HepG2 (cell line): ENCODE measurements around the gene SELENOV. TPM values are rescaled to one million over a fixed set of nuclear protein-coding genes. Genes with fewer than 3 reads are reported as not detected.

Experiments
- CBFB ChIP-seq: sonication (generic); formaldehyde crosslinking; IDR thresholded peaks from 2 replicates; pipeline ENCODE4 v1.4.0; 2020; ENCODE audit warnings: missing genetic modification reagents
- CENPBD1 ChIP-seq: sonication (generic); formaldehyde crosslinking; IDR thresholded peaks from 2 replicates; pipeline ENCODE4 v1.8.0; 2022; ENCODE audit warnings: missing genetic modification reagents, low read depth, mild to moderate bottlenecking, borderline replicate concordance
- ETV5 ChIP-seq: IDR thresholded peaks from 2 replicates; pipeline ENCODE4 v1.6.1; 2018; ENCODE audit warnings: missing biosample characterization, missing genetic modification reagents, inconsistent platforms, borderline replicate concordance
- EZH2 ChIP-seq: conservative IDR thresholded peaks from 2 replicates; pipeline ENCODE4 v1.6.1; 2012; ENCODE audit warnings: mild to moderate bottlenecking, low read depth, low read length, moderate library complexity
- HMGXB4 ChIP-seq, 2 experiments: sonication (generic) in 1 of 2; formaldehyde crosslinking in 1 of 2; IDR thresholded peaks; 2 replicates each; pipeline versions ENCODE4 v1.4.0 to v1.6.1; 2018 to 2020; ENCODE audit warnings: missing genetic modification reagents in 2 of 2, borderline replicate concordance in 1 of 2, low read depth in 1 of 2, mild to moderate bottlenecking in 1 of 2, missing biosample characterization in 1 of 2
- MEIS2 ChIP-seq: sonication (generic); formaldehyde crosslinking; IDR thresholded peaks from 2 replicates; pipeline ENCODE4 v1.9.0; 2021; ENCODE audit warnings: mild to moderate bottlenecking, missing genetic modification reagents
- MXD3 ChIP-seq: IDR thresholded peaks from 2 replicates; pipeline ENCODE4 v1.6.1; 2016; ENCODE audit warnings: mild to moderate bottlenecking, missing biosample characterization, missing genetic modification reagents
- NBN ChIP-seq: fragments of 450-650 bp; conservative IDR thresholded peaks from 2 replicates; pipeline ENCODE4 v1.6.1; 2017
- NONO ChIP-seq, 2 experiments: fragments of 450-650 bp in 1 of 2; sonication (generic) in 1 of 2; formaldehyde crosslinking in 1 of 2; IDR thresholded peaks in 1 of 2; conservative IDR thresholded peaks in 1 of 2; 2 replicates each; pipeline versions ENCODE4 v1.6.1 to v1.8.0; 2017 to 2022; ENCODE audit warnings: mild to moderate bottlenecking in 1 of 2, missing genetic modification reagents in 1 of 2, moderate library complexity in 1 of 2
- RNF2 ChIP-seq: fragments of 450-650 bp; conservative IDR thresholded peaks from 2 replicates; pipeline ENCODE4 v1.6.1; 2016; ENCODE audit warnings: low read depth
- SCMH1 ChIP-seq: sonication (generic); formaldehyde crosslinking; IDR thresholded peaks from 2 replicates; pipeline ENCODE4 v1.9.0; 2021; ENCODE audit warnings: missing genetic modification reagents, mild to moderate bottlenecking, borderline replicate concordance
- SP2 ChIP-seq: sonication (generic); formaldehyde crosslinking; IDR thresholded peaks from 2 replicates; pipeline ENCODE4 v1.5.1; 2020; ENCODE audit warnings: mild to moderate bottlenecking, missing genetic modification reagents
- TEF ChIP-seq: sonication (generic); formaldehyde crosslinking; IDR thresholded peaks from 2 replicates; pipeline ENCODE4 v1.5.0; 2020; ENCODE audit warnings: missing genetic modification reagents
- UBTF ChIP-seq: sonication (generic); formaldehyde crosslinking; IDR thresholded peaks from 2 replicates; pipeline ENCODE4 v1.4.0; 2020; ENCODE audit warnings: mild to moderate bottlenecking, missing genetic modification reagents
- YEATS2 ChIP-seq: sonication (generic); formaldehyde crosslinking; IDR thresholded peaks from 2 replicates; pipeline ENCODE4 v1.4.0; 2020; ENCODE audit warnings: missing genetic modification reagents, borderline replicate concordance
- ZFP36L2 ChIP-seq: sonication (generic); formaldehyde crosslinking; IDR thresholded peaks from 2 replicates; pipeline ENCODE4 v1.4.0; 2020; ENCODE audit warnings: missing genetic modification reagents
- ZNF234 ChIP-seq: sonication (generic); formaldehyde crosslinking; conservative IDR thresholded peaks from 2 replicates; pipeline ENCODE4 v1.5.1; 2020; ENCODE audit warnings: mild to moderate bottlenecking, missing genetic modification reagents
- ZNF329 ChIP-seq: sonication (generic); formaldehyde crosslinking; IDR thresholded peaks from 2 replicates; pipeline ENCODE4 v1.9.0; 2021; ENCODE audit warnings: low read depth, mild to moderate bottlenecking, missing genetic modification reagents
- polyA plus RNA-seq, 8 experiments: library from polyadenylated mRNA; depleted of rRNA in 3 of 8; stranded (reverse) in 7 of 8; unstranded in 1 of 8; fragments of >200 nt; fragmentation: Illumina TruSeq in 4 of 8; extraction: Trizol in 4 of 8; gene quantifications; 2 replicates each; pipeline versions ENCODE4 v1.2.1 to v1.2.3, GENCODE V29; 2011 to 2016; ENCODE audit warnings: low read depth in 4 of 8, missing spikeins in 1 of 8, mixed read lengths in 1 of 8; ENCODE audit not compliant: insufficient read depth in 1 of 8
- total RNA-seq, 5 experiments: library from RNA; depleted of rRNA; stranded (reverse); fragments of >200 nt; fragmentation: Illumina TruSeq; extraction: Trizol; gene quantifications; 2 replicates each; pipeline ENCODE4 v1.2.3, GENCODE V29; 2016; ENCODE audit warnings: low read depth in 1 of 5

Gene SELENOV
- total and polyA plus RNA-seq, 2 of the 13 experiments (the other 11 are each of a cell fraction or from before 2014, with no cell fraction given), result not detected

GRCh38 chr19:39532233-39533002 lies 17.5 kb downstream of the SELENOV start, which contains the start of gene EID2B (continued):
- no peak for TF ChIP-seq TEF (CRISPR knock-in tag)
- no peak for TF ChIP-seq EZH2
- TF ChIP-seq ZFP36L2 (CRISPR knock-in tag), result no peak
- TF ChIP-seq NBN, result no peak
- 0 out of 2 replicates have a peak, but pooled peaks have one; percentile 44 for TF ChIP-seq ZNF234 (CRISPR knock-in tag)
- TF ChIP-seq MXD3 (CRISPR knock-in tag), result peak; percentile 66
- no peak for TF ChIP-seq SP2 (CRISPR knock-in tag)
- peak; percentile 24; the same call in 1 of the 2 replicates for TF ChIP-seq MEIS2 (CRISPR knock-in tag)
- 0 out of 2 replicates have a peak, but pooled peaks have one; percentile 38 for TF ChIP-seq RNF2
- TF ChIP-seq HMGXB4 (CRISPR knock-in tag; IDR thresholded peaks at IDR 0.05; ENCODE audit: borderline replicate concordance in 1 of 2, low read depth in 1 of 2), result peak; percentile 92 to 96
- no peak for TF ChIP-seq CBFB (CRISPR knock-in tag)
- TF ChIP-seq YEATS2 (CRISPR knock-in tag), result peak; percentile 72; the same call in 1 of the 2 replicates
- TF ChIP-seq NONO (IDR thresholded peaks at IDR 0.05), result no peak
- TF ChIP-seq NONO (CRISPR knock-in tag; conservative IDR thresholded peaks at IDR 0.05), result no peak
- 0 out of 2 replicates have a peak, but pooled peaks have one; percentile 31 for TF ChIP-seq ETV5
- no peak for TF ChIP-seq SCMH1 (CRISPR knock-in tag)
- no peak for TF ChIP-seq CENPBD1 (CRISPR knock-in tag)
- TF ChIP-seq UBTF (CRISPR knock-in tag), result peak; percentile 70; the same call in 1 of the 2 replicates
- TF ChIP-seq ZNF329, result 0 out of 2 replicates have a peak, but pooled peaks have one; percentile 49
